ENCODE measurements around the gene ATXN7L1. TPM values are rescaled to one million over a fixed set of nuclear protein-coding genes. Genes with fewer than 3 reads are reported as not detected.

ATXN7L1 gene
- total RNA-seq, 3 donors from 2014 or later = 19.7 to 29.5 (median 26.0) TPM

- ATAC-seq (no peak), DNase-seq (no peak)
- Histone ChIP-seq H3K4me1 (ENCODE audit: low read depth) (no peaks in the 10 kb centered on the region), H3K4me3 (no peak overlapping the region), H3K36me3 (ENCODE audit: low read depth) (no peaks in the 10 kb centered on the region), H3K9me3 (no peaks in the 10 kb centered on the region)
- no peak for TF ChIP-seq CTCF (IDR thresholded peaks at IDR 0.05)
- intact Hi-C loops (cut with DNase I, micrococcal nuclease) = no loop called here
These were observed 304.5 kb downstream of the ATXN7L1 start for GRCh38 chr7:105571891-105572290.

- H3K4me3 ChIP-seq = no peak overlapping the region
- DNase-seq (no peak), ATAC-seq (no peak)
- no peaks in the 10 kb centered on the region for H3K4me1 ChIP-seq (ENCODE audit: low read depth)
- no peaks in the 10 kb centered on the region for H3K36me3 ChIP-seq (ENCODE audit: low read depth)
- no peaks in the 10 kb centered on the region for H3K9me3 ChIP-seq
- TF ChIP-seq CTCF (IDR thresholded peaks at IDR 0.05) = no peak
- intact Hi-C loops (cut with DNase I, micrococcal nuclease) = no loop called here
These were observed 308.6 kb downstream of the ATXN7L1 start for GRCh38 chr7:105567821-105568220.

- Histone ChIP-seq H3K36me3 (ENCODE audit: low read depth) (no peaks in the 10 kb centered on the region), H3K4me3 (no peak overlapping the region), H3K9me3 (no peaks in the 10 kb centered on the region), H3K4me1 (ENCODE audit: low read depth) (no peaks in the 10 kb centered on the region)
- intact Hi-C loops (cut with DNase I, micrococcal nuclease) = no loop called here
- DNase-seq (no peak), ATAC-seq (no peak)
- TF ChIP-seq CTCF (IDR thresholded peaks at IDR 0.05) = no peak
These were observed 309.4 kb downstream of the ATXN7L1 start for GRCh38 chr7:105567024-105567423.

- H3K4me3 ChIP-seq = no peak overlapping the region
- no peaks in the 10 kb centered on the region for H3K9me3 ChIP-seq
- DNase-seq (no peak), ATAC-seq (no peak)
- H3K36me3 ChIP-seq (ENCODE audit: low read depth) = no peaks in the 10 kb centered on the region
- H3K4me1 ChIP-seq (ENCODE audit: low read depth) = no peaks in the 10 kb centered on the region
- TF ChIP-seq CTCF (IDR thresholded peaks at IDR 0.05) = no peak
- intact Hi-C loops (cut with DNase I, micrococcal nuclease) = no loop called here
These were observed 311.2 kb downstream of the ATXN7L1 start for GRCh38 chr7:105565190-105565589.

- Histone ChIP-seq H3K36me3 (ENCODE audit: low read depth) (no peaks in the 10 kb centered on the region), H3K4me1 (ENCODE audit: low read depth) (no peaks in the 10 kb centered on the region), H3K9me3 (no peaks in the 10 kb centered on the region), H3K4me3 (no peak overlapping the region)
- DNase-seq (no peak), ATAC-seq (no peak)
- TF ChIP-seq CTCF (IDR thresholded peaks at IDR 0.05) = no peak
- intact Hi-C loops (cut with DNase I, micrococcal nuclease) = no loop called here
These were observed 316.5 kb downstream of the ATXN7L1 start for GRCh38 chr7:105559926-105560325.

Other genes with a start within 250 kb of the ATXN7L1 start
- 10 to 100 TPM; 12.1 to 19.7 (median 18.4) TPM for gene CDHR3, start 86.7 kb upstream of the ATXN7L1 start, total RNA-seq
- 100 to 1,000 TPM in 1 of 3 donors, 10 to 100 TPM in 2; 73.8 to 109 (median 80.8) TPM for gene SYPL1, start 235.7 kb upstream of the ATXN7L1 start, total RNA-seq

Data from mucosa of descending colon (tissue), 3 donors.